CMK (cell line): ENCODE results near the gene NDUFAF7.
"Not testable (repeated sequence)": the region's sequence is repeated elsewhere in the genome, so short reads cannot be mapped to it uniquely, and the experiment has no call there.

ENCODE experiments used
- DNase-seq: peaks from one replicate; pipeline ENCODE4 v3.0.0-alpha.2; 2010; ENCODE audit warnings: low read depth

The NDUFAF7 gene, protein sequence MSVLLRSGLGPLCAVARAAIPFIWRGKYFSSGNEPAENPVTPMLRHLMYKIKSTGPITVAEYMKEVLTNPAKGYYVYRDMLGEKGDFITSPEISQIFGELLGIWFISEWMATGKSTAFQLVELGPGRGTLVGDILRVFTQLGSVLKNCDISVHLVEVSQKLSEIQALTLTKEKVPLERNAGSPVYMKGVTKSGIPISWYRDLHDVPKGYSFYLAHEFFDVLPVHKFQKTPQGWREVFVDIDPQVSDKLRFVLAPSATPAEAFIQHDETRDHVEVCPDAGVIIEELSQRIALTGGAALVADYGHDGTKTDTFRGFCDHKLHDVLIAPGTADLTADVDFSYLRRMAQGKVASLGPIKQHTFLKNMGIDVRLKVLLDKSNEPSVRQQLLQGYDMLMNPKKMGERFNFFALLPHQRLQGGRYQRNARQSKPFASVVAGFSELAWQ

DNA sequence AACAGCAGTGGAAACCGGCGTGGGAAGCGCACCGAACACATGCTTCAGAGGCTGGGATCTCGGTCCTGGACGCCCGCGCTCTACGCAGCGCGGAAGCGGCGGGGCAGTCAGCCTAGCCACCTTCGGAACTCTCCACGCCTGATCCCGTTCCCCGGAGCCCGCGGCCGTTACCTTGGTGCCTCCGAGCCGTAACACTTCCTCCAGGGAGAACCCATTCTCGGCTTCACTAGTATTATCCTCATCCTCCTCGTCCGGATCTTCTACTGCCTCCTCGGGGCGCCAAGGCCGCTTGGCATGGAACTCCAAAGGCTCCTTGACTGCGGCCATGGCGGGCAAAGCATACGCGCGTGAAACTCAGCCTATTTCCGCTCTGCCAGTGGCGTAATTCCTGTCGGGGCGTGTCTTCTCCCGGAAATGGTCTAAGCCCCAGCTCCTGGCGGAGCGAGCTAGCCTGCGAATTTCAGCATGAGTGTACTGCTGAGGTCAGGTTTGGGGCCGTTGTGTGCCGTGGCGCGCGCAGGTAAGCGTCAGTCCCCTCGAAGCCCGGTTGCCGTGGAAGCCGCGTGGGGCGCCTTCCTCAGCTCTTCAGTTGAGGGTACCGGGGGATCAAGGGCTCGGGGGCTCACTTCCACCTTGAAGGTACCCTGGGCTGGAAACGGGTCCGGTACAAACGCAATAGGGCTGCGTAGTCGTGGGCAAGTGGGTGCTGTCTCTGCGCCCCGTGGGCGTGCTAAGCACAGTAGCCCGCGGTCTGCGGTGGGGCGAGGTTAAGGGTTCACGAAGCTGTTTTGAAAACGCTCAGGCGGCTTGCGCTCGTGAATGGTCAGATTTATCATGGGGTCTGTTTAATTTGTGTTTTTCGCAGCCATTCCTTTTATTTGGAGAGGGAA lies at the start of gene NDUFAF7, which contains the start of gene CEBPZ:
TSS of gene NDUFAF7 (plus strand) at position 418 of the 890 bp plus-strand sequence. CDS start at position 466, 48 bp downstream.
TSS of gene CEBPZ (minus strand) at position 356 of the 890 bp plus-strand sequence. CDS start at position 327, 29 bp downstream.
- DNase-seq = peak; percentile 59

DNA sequence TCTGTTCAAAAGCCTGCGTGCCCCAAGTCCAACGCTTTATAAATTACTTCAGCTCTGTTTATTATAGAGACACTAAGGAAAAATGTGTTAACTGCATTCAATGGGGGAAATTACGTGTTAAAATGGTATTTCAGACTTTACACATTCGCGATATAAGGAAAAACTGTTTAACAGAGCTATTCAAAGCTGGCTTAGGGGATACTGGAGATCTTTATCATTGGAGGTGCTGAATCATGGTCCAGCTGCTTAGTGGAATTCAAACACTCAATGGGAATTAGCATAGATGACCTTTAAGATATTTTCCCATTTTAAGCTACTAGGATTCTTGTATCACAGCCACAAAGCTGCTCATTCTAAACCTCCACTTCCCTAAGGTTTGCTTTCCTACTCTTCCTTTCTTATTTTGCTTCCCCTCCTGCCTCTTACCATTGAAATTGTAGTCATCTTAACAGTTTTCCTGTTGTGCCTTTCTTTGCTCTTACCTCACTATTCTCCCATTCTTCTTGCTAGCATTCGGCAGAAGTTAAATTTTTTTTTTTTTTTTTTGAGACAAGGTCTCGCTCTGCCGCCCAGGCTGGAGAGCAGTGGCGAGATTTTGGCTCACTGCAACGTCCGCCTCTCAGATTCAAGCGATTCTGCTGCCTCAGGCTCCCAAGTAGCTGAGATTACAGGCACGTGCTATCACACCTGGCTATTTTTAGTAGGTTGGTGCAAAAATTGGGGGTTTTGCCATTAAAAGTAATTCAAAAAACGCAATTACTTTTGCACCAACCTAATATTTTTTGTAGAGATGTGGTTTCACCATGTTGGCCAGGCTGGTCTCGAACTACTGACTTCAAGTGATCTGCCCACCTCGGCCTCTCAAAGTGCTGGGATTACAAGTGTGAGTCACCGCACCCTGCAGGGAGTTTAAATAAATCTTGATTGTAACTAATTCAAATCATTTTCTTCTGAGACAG lies 49.5 kb upstream of the NDUFAF7 start:
- DNase-seq = no peak

DNA sequence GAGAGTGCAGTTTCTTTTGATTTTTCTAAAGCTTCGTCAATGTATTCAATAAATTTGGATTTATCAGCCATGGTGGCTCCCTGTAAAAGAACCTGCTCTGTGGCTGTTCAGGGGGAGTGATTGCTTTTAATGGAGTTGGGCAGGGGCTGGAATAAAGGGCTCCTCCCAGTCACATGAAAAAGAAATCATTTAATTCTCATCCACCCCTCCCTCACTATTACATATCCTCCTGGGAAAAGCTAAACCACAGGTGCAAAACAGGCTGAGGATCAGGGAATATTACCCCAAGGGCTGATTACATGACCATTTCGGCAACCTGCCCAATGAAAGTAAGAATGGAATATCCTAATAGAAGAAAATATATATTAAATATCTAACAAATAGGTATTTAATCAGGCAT lies 42.9 kb upstream of the NDUFAF7 start, which contains the start of gene SULT6B1:
TSS of gene SULT6B1 (minus strand) at position 101 of the 400 bp plus-strand sequence. CDS start at position 71, 30 bp downstream.
- no peak for DNase-seq

DNA sequence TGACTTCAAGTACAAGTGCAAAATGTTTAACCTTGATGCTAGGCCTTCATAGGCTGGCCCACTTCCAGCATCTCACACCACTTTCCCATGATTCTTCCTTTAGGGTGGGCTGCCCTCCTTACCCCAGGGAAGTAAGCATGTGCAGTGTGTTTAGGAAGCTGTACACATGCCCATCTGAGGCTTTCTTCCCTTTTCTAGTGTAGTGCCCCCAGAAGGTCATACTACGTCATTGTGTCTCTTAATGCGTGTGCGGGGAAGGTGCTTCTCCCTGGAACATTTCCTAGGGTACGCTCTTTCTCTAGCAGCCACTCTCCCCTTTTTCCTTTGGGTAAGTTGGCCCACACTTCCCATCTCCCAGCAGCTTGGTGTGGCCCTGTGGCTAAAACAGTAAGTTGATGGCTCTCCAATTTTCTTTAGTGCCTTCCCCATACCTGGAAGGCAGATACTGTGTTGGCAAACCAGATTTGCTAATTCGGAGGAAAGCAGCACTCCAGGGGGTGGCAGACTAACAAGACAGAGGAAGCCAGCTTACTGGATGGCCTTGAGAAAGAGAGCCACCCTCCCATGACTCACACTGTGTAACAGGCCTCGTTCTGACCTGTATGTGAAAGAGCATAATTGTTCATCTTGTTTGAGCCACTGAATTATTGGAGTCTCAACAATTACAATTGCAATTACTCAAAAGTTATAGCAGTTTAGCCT lies 41.9 kb upstream of the NDUFAF7 start:
- no peak for DNase-seq

DNA sequence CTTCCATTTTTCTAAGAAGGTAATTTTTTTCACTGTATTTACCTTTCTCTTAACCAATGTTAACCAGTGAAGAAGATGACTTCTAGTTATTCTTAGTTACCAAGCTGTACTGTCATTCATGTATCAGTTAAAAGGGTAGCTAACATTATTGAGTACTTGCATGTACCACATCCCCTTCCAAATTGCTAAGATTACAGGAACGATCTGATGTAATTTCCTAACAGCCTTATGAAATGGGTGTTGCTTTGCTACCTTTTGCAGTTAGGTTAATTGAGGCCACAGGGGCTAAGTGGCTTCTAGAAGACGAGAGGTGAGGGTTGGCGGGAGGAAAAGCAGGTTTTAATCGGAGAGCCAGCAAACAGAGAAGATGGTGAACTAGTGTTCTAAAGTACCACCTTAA lies 41.2 kb upstream of the NDUFAF7 start:
- no peak for DNase-seq

DNA sequence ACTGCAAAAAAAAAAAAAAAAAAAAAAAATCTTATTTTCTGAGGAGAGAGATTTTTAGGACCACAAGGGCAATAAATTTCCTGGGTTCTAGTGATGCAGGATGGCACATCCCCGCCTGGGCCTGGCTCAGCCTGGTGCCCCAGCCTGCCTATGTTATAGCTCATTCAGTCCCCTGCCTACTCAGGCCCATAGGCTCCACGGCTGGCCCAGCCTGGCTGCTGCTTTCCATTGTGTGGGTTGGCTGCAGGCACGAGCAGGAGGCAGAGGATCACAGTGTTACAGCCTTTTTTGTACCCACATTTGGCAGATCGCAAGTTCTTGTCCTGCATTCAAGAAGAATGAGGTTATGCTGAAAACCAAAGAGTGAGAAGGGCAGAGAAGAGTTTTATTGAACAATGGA lies 40.2 kb upstream of the NDUFAF7 start:
- no peak for DNase-seq

DNA sequence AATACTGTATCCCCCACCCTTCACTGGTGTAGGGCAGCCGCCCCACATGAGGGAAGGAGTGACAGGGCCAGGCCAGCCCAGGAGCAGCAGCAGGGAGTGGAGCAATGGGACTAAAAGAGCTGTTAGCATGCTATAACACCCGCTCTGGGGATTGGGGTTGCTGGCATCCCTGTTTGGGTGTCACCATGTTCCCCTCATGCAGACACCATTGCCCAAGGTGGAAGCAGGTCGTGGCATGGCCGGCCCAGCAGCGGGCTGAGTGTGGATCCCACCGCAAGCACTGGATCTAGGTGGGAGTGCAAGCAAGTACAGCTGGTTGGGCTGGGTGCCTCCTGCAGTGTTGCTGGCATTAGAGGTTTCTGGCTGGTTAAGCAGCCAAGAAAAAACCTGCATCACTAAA lies 39.7 kb upstream of the NDUFAF7 start:
- DNase-seq = no peak

DNA sequence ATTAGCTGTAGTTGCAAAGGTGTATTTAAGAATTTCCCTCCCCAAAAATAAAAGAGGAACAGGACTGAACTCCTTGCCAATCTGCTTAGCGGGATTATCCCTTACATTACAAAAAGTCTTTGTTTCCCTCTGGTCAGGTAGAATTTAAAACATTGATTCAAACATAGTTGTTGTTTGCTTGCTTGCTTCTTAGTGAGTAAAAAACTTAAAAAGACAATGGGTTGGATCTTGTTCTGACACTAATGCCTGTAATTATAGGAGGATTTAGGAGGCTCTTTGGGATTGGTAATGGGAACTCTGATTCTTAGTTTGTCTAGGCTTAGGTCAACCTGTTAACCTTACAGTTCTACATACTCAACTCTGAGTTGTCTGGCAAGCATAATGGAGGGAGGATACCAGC lies 38.9 kb upstream of the NDUFAF7 start:
- DNase-seq = no peak

DNA sequence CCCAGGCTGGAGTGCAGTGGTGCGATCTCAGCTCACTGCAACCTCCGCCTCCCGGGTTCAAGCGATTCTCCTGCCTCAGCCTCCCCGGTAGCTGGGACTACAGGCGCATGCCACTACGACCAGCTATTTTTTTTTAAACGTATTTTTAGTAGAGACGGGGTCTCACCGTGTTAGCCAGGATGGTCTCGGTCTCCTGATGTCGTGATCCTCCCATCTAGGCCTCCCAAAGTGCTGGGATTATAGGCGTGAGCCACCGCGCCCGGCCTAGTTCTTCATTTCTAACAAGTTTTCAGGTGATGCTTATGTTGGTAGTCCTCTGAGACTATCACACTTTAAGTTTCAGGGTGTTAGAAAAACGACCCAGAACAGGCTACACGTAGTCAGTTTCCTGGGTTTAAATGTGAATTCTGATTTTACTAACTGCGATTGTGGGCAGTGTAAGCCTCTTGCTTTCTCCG lies 35.6 kb upstream of the NDUFAF7 start:
- not testable (repeated sequence) for DNase-seq

DNA sequence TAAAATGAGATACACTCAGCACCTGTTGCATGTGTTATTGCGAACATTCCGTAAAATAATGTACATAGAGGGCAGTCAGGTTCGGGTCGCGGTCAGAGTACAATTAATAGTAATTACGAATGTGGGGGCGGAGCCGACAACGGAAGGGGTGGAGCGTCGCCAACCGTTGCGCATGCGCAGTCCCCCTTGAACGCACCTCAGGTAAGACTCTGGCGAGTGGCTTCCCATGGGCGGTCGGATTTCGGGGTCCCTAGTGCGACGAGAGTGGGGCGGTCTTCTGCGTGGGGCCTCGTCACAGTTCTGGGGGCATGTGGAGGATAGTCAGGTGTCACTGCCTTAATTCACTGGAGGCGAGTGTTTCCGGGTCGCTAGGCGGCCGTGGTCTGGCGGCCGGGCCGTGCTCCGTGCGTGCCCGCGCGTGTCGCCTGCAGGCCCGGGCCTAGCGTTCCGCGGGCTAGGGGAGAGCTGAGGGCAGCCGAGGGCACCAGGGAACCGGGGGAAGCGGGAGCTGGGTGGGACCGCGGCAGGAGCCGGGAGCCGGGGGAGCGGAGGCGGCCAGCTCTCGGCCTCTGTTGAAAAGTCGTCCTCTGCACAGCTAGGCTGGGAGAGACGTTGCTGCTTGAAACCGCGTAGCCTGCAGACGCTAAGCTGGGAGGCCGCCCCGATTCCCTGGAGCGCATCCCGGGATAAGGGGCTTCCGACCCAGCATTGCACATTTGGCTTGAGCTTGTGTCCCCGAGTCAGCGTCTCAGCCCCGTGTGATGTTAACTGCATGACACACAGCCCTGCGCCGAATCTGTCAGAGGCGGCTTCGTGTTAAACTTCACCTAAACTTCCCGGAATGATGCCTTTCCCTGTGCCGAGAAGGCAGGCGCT lies 34.9 kb upstream of the NDUFAF7 start, which contains the start of gene CEBPZOS:
TSS of gene CEBPZOS (plus strand) at position 177 of the 876 bp plus-strand sequence. CDS start 3,209 bp downstream, outside the sequence.
- peak; percentile 80 for DNase-seq

DNA sequence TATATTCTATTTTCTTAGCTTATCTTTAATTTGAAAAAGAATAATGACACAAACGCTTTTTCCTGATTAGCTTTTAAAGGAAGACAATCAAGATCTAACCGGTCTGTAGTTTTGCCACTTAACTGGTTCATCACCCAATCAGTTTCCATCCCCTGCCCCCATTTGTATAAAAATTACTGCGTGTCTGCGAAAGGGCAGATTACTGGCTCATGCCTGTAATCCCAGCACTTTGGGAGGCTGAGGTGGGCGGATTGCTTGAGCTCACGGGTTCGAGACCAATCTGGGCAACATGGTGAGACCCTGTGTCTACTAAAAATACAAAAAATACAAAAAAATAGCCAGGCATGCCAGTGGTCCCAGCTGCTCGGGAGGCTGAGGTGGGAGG lies 32.8 kb upstream of the NDUFAF7 start:
- no peak for DNase-seq

DNA sequence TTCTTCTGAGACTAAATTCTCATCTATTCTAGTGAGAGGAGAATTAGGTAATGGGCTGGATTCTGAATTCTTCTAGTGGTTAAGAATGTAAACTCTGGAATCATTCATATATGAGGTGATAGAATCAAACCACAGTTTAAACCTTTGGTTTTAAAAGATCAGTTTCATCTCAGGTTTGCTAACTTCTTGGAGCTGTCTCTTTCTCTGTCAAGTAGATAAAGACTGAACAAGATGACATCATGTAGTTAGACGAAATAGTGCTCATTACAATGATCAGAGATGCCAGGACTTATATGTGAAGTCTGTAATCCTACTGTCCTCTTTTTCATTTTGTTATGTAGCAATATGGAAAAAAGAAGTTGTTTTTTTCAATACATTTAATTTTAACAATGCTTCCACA lies 30.2 kb upstream of the NDUFAF7 start:
- DNase-seq = no peak

DNA sequence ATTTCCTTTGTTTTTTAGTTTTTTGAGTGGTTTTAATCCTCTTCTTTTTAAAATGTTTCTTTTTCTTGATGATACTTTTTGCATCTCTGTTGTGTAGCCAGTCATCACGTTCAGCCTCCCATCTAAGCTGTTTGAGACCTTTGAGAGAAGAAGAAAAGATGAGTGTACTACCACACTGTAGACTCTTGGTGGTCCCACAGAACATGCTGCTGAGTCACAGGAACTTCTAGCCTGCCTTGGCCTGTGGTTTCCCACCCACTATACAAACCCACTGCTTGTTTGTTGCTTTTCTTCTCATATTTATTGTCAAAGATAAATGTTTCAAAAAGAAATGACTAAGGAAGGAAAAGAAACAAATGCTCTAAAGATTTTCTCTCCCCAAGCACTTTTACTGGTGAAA lies 29.7 kb upstream of the NDUFAF7 start:
- DNase-seq = no peak

DNA sequence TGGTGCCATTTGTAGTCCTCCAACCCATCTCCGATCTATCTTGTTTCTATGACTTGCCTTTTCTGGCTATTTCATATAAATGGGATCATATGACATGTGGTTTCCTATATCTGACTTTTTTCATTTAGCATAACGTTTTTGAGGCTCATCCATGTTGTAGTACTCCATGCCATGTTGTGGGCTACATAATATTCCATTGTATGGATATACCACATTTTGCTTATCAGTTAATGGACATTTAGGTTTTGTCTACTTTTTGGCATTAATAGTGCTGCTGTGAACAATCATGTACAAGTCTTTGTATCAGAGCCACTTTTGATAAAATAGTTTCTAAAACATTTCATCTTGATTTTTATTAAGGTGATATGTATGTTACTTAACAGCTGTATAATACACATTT lies 27.8 kb upstream of the NDUFAF7 start:
- DNase-seq = no peak

DNA sequence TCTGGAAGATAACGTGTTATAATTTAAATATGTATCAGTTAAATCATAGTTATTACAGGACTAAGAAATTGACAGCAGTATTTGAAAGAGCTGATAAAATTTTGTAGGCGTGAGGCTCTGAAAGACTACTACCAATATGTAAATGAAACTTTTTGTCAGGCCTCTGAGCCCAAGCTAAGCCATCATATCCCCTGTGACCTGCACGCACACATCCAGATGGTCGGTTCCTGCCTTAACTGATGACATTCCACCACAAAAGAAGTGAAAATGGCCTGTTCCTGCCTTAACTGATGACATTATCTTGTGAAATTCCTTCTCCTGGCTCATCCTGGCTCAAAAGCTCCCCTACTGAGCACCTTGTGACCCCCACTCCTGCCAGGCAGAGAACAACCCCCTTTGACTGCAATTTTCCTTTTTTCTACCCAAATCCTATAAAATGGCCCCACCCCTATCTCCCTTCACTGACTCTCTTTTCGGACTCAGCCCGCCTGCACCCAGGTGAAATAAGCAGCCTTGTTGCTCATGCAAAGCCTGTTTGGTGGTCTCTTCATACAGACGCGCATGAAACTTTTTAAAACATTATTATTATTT lies 26.3 kb upstream of the NDUFAF7 start:
- DNase-seq = not testable (repeated sequence)

DNA sequence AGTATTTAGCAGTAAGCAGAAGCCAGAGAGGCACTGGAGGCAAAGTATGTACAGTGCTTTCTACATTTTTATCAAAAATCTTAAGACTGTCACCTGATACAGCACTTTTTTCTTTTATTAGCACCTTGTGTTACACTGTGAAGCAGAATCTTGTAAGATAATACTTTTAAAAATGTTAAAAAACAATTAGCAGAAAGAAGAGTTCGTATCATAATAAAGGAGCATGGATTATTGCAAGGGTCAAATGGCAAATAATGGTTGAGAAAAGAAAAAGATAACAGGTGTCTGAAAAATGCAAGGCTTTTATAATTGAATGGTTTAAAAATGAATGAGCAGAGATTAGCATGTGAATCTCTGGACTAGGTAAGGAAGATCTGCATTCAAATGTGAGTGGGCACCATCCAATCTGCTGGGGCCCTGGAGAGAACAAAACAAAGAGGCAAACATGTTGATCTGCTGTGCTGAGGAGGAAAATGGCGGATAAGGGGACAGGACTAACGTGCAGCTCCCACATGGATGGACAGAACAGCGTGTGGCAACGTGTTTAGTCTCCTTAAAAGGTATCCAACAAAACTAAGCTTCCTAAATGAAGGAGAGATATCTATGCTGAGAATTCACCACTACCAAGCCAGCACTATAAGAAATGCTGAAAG lies 25.6 kb upstream of the NDUFAF7 start:
- no peak for DNase-seq

DNA sequence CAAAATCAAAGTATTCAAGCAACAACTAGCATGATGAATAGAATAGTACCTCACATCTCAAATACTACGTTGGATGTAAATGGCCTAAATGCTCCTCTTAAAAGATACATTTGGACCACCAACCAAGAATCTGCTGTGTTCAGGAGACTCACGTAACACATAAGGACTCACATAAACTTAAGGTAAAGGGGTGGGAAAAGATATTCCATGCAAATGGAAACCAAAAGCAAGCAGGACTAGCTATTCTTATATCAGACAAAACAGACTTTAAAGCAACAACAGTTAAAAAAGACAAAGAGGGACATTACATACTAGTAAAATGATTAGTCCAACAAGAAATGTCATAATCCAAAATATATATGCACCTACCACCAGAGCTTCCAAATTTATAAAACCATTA lies 24.7 kb upstream of the NDUFAF7 start:
- DNase-seq = not testable (repeated sequence)

DNA sequence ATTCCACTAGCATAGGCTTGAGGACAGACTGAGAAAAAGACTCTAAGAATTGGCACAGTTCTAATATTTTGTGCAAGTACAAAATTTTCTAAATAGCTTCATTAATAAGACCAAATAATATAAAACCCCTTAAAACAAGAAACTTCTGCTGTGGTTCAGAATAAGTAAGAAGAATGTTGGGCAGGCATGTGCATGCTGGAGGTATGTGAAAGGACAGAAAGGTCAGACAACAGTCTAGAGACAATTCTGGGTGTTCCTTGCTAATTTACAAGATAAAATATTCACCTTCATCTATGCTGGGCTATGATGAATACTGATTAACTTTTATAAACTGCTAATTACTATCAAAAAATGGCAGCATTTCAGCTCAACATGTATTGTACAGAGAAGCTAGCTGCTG lies 20.2 kb upstream of the NDUFAF7 start:
- DNase-seq = no peak

DNA sequence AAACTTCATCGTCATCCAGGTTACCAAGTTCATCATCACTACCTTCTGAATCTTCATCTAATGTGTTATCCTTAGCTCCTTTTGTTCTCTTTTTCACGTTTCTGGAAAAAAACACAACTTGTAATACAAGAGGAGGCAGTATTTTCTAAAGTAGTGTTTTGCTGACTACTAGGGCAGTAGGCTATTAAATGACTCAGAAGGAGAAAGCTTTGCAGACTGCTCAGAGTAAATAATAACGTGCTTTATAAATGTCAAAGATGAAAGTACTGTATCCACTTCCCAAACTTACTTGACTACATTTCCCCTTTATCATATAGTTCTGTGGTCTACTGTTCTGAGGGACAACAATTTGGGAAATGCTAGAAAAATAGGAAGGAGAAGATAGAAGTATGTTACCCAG lies 19.5 kb upstream of the NDUFAF7 start:
- no peak for DNase-seq
